Ascending aorta (tissue), 2 donors: ENCODE results near the gene TCF19. TPM values are rescaled to one million over a fixed set of nuclear protein-coding genes. Genes with fewer than 3 reads are reported as not detected.
"Not testable (repeated sequence)": the region's sequence is repeated elsewhere in the genome, so short reads cannot be mapped to it uniquely, and the experiment has no call there.

ENCODE experiments used
- DNase-seq, 2 donors: peaks; one replicate each; pipeline ENCODE4 v3.0.0-alpha.2; 2019; ENCODE audit warnings: low spot score in 2 of 2
- H3K27ac ChIP-seq, 2 donors: fragments of 200-600 bp; sonication (generic); one replicate each; pipeline ENCODE4 v1.5.1; 2016 to 2017; ENCODE audit warnings: mild to moderate bottlenecking in 1 of 2
- H3K27me3 ChIP-seq: fragments of 200-600 bp; sonication (generic); one replicate; pipeline ENCODE4 v1.5.1; 2017
- H3K36me3 ChIP-seq, 2 donors: fragments of 200-600 bp; sonication (generic); one replicate each; pipeline ENCODE4 v1.5.1; 2016
- H3K4me1 ChIP-seq, 2 donors: fragments of 200-600 bp; sonication (generic); one replicate each; pipeline ENCODE4 v1.5.1; 2016 to 2017; ENCODE audit warnings: mild to moderate bottlenecking in 1 of 2
- H3K4me3 ChIP-seq, 2 donors: fragments of 200-600 bp; sonication (generic); one replicate each; pipeline ENCODE4 v1.5.1; 2016 to 2017; ENCODE audit warnings: mild to moderate bottlenecking in 1 of 2
- H3K9me3 ChIP-seq, 2 donors: fragments of 200-600 bp; sonication (generic); one replicate each; pipeline ENCODE4 v1.5.1; 2016
- CTCF ChIP-seq, 3 experiments: fragments of 200-600 bp in 2 of 3; fragments of 450-650 bp in 1 of 3; sonication (generic) in 2 of 3; IDR thresholded peaks; one replicate each; pipeline ENCODE4 v1.5.1; 2016 to 2019; ENCODE audit warnings: antibody characterized with exemption in 3 of 3, mild to moderate bottlenecking in 1 of 3, moderate library complexity in 1 of 3
- intact Hi-C: fragments of 100-400 bp; cut with DNase I; formaldehyde crosslinking; loops from one replicate; pipeline ENCODE4 v1.15.1; 2023
- total RNA-seq: library from RNA; depleted of rRNA; stranded (reverse); fragments of >200 nt; gene quantifications from one replicate; pipeline ENCODE4 v1.1.0, GENCODE V29; 2016

Gene TCF19
- total RNA-seq, 1 donor from 2014 or later = 10.3 TPM

- Histone ChIP-seq H3K36me3 (no peaks in the 10 kb centered on the region), H3K4me1 (no peaks in the 10 kb centered on the region), H3K4me3 (peak overlapping the region in 1 of 2 donors; percentile 33), H3K27ac (peak overlapping the region; percentile 67 to 69), H3K27me3 (no peaks in the 10 kb centered on the region), H3K9me3 (no peaks in the 10 kb centered on the region)
- intact Hi-C loops = no loop called here
- no peak for DNase-seq
- no peak for TF ChIP-seq CTCF (IDR thresholded peaks at IDR 0.05)
These were observed 27.8 kb downstream of the TCF19 start for GRCh38 chr6:31186052-31186734.

GRCh38 chr6:31187780-31188194, 29.4 kb downstream of the TCF19 start:
- TF ChIP-seq CTCF (IDR thresholded peaks at IDR 0.05) = no peak
- H3K9me3 ChIP-seq = no peaks in the 10 kb centered on the region
- H3K27me3 ChIP-seq = no peaks in the 10 kb centered on the region
- no peak overlapping the region for H3K27ac ChIP-seq
- no peaks in the 10 kb centered on the region for H3K36me3 ChIP-seq
- no peaks in the 10 kb centered on the region for H3K4me1 ChIP-seq
- intact Hi-C loops = no loop called here
- H3K4me3 ChIP-seq = no peak overlapping the region
- DNase-seq = no peak

- DNase-seq = not testable (repeated sequence)
These were observed 30.8 kb downstream of the TCF19 start for GRCh38 chr6:31189223-31189622.

GRCh38 chr6:31190488-31190887, 32.1 kb downstream of the TCF19 start:
- no peaks in the 10 kb centered on the region for H3K27me3 ChIP-seq
- DNase-seq = no peak
- no peak overlapping the region for H3K27ac ChIP-seq
- no peaks in the 10 kb centered on the region for H3K36me3 ChIP-seq
- no peak for TF ChIP-seq CTCF (IDR thresholded peaks at IDR 0.05)
- no peak overlapping the region for H3K4me3 ChIP-seq
- no peaks in the 10 kb centered on the region for H3K4me1 ChIP-seq
- intact Hi-C loops = no loop called here
- no peaks in the 10 kb centered on the region for H3K9me3 ChIP-seq

More at GRCh38 chr6:31189223-31189622, 30.8 kb downstream of the TCF19 start:
- intact Hi-C loops, H3K27ac ChIP-seq, H3K4me1 ChIP-seq, H3K27me3 ChIP-seq, H3K4me3 ChIP-seq, H3K36me3 ChIP-seq, H3K9me3 ChIP-seq: not testable (repeated sequence)

GRCh38 chr6:31192431-31193105, 34.2 kb downstream of the TCF19 start:
- H3K9me3 ChIP-seq, H3K4me1 ChIP-seq, H3K36me3 ChIP-seq, H3K27me3 ChIP-seq, H3K4me3 ChIP-seq, H3K27ac ChIP-seq: not testable (repeated sequence)
- DNase-seq = peak in 1 of 2 donors; percentile 82
- intact Hi-C loops = loop anchor here (1.0 kb wide), 1 partner anchor 55 kb away; no protein-coding TSS in a partner anchor
- TF ChIP-seq CTCF (IDR thresholded peaks at IDR 0.05) = peak; percentile 51 to 65 (median 59)

GRCh38 chr6:31193206-31193605, 34.8 kb downstream of the TCF19 start:
- TF ChIP-seq CTCF (IDR thresholded peaks at IDR 0.05) = no peak

More at GRCh38 chr6:31193206-31193605, 34.8 kb downstream of the TCF19 start:
- intact Hi-C loops = no loop called here
- no peaks in the 10 kb centered on the region for H3K27me3 ChIP-seq
- H3K9me3 ChIP-seq = no peaks in the 10 kb centered on the region
- no peak for DNase-seq
- no peak overlapping the region for H3K27ac ChIP-seq
- H3K4me3 ChIP-seq = no peak overlapping the region
- no peaks in the 10 kb centered on the region for H3K36me3 ChIP-seq
- no peaks in the 10 kb centered on the region for H3K4me1 ChIP-seq
